GM21723 (cell line): ENCODE measurements around the gene ARFGAP1.

Source experiments
- ATAC-seq: cut with Tn5 transposase; IDR thresholded peaks from one replicate; pipeline ENCODE4 v1.9.1; 2021; ENCODE audit warnings: mild to moderate bottlenecking, moderate library complexity; ENCODE audit not compliant: unreplicated experiment

Gene ARFGAP1

DNA sequence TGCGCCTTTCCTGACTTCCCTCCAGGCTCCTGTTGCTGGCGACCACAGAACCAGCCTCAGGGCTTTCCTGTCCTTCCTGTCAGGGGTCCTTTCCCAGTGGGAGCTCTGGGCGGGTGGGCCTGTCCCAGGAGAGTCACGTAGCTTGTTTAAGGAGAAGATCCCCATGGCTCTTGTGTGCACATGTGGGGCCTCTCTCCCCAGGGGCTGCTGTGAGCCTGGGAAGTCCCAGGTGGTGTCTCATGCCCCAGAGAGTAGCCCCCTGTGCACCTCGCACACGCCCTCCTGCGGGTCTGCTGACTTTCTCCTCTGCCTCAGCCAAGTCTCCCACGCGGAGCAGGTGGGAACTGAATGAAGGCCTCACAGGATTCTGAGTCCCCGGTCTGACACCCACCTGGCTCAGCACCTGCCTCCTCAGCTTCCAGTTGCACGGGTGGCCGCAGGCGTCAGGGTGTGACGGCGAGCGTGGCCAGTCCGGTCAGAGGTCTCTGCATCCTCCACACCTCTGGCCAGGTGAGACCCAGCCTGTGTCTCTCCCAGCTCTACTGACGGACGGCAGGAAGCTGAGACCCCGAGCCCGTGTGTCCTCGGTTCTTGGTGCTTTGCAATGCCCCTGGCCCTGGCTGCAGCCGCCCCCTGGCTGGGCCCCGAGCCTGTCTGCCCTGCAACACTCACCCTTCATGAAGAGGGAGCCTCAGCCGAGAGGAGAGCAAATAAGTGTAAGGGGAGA is 12.7 kb upstream of the ARFGAP1 start:
- no peak for ATAC-seq

DNA sequence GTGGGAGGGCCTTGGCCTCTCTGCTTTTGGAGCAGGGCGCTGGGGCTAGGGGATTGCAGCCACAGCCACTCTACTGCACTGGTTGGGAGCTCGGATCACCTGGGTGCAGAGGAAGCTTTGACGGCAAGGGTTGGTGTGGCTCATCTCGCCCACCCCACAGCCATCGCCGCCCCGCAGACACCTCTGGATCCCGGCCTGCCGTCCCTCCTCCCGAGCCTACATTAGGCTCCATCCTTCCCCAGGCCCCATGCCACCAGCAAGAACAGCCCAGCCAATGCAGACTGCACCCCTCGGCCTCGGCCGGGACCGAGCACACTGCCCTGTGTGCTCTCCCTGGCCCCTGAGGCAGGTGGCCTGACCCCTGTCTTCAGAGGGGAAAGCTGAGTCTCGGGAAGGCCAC is 12.1 kb upstream of the ARFGAP1 start:
- no peak for ATAC-seq

DNA sequence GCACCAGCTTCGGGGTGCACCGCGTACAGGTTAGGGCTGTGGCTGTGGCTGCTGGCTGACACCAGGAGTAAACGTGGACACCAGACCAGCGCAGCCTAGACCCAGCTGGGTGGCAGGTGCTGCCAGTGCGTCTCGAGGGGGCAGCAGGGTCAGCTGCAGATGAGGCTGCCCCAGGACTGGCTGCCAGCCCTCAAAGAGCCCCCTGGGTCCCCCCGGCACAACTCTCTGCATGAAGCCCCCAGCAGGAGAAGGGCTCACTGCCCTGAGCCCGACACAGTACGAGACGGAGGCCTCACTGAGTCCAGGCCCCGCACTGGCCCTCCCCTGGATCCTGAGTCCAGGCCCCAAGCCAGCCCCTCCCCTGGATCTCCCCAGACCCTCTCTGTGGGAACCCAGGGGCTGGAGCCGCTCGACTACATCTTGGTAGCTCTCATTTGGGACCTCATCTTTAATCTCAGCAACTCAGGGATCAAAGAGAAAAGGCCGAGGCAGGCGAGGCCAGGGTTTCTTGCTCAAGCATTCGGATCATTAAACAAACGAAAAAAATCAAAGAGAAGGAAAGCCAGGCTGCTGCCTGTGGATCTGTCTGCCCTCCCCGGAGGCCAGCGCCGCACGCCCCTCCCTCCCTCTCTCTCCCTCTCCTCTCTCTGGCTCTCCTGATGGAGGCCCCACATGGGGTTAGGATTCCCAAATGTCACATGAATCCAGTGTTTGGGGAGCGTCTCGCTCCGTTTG is 11.4 kb upstream of the ARFGAP1 start:
- ATAC-seq: no peak

DNA sequence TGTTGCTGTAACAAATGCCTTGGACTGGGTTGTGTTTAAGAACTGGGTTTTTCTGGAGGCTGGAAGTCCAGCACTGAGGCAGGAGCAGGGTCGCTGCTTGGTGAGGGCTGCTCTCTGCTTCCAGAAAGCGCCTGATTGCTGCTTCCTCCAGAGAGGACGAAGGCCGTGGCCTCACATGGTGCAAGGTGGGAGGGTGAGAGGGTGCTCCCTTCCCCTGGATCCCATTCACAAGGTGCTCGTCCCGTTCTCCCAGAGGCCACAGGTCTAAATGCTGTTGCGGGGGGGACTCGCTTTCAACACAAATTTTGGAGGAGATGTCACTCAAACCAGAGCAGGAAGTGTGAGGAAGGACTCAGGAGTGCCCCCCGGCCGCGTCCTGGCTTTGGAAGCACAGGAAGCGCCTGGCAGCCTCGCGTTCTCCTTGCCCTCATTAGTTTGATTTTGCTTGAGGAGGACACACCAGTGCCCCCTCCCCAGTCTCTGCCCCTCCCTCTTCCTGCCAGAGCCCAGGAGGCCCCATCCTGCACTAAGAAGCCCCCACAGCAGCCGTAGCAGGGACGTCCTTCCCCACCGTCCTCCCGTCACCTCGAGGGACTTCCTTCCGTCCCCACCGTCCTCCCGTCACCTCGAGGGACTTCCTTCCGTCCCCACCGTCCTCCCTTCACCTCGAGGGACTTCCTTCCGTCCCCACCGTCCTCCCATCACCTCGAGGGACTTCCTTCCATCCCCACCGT is 10.7 kb upstream of the ARFGAP1 start:
- no peak for ATAC-seq

DNA sequence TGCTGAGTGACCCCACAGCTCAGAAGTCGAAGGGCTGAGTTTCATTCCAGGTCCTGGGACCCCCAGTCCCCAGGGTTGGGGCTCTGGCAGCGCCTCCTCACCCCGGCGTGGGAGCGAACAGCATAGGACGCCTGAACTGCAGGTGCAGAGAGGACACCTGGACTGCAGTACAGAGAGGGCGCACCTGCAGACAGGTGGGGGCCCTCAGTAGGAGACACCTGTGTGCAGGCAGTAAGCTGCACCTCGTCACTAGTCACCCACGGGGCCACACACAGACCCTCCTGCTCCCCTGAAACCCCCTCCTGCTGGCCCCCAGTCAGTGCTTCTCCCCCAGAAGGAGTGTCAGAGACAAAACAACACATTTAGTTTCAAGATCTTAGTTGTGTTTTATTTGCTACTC is 9.8 kb upstream of the ARFGAP1 start:
- no peak for ATAC-seq

DNA sequence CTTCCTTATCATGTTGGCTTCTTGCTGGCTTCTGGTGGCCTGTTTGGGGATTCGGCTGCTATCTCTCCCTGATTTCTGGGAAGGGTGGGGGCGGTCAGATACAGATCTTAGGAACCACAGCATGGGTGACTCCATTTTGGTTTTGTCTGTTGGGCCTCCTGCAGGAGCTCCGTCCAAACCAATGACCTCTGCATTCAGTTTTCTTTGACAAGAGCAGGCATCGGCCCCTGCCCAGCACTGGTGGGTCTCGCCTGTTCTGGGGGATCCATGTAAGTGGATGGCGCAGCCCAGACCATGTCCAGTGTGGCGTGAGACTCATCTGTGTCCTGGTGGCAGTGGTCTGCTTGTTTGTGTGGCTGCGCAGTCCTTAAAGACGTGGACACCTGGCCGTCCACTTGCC is 8.6 kb upstream of the ARFGAP1 start:
- no peak for ATAC-seq

- no peak for ATAC-seq
Measured at GRCh38 chr20:63264519-63264918, 8.1 kb upstream of the ARFGAP1 start.

DNA sequence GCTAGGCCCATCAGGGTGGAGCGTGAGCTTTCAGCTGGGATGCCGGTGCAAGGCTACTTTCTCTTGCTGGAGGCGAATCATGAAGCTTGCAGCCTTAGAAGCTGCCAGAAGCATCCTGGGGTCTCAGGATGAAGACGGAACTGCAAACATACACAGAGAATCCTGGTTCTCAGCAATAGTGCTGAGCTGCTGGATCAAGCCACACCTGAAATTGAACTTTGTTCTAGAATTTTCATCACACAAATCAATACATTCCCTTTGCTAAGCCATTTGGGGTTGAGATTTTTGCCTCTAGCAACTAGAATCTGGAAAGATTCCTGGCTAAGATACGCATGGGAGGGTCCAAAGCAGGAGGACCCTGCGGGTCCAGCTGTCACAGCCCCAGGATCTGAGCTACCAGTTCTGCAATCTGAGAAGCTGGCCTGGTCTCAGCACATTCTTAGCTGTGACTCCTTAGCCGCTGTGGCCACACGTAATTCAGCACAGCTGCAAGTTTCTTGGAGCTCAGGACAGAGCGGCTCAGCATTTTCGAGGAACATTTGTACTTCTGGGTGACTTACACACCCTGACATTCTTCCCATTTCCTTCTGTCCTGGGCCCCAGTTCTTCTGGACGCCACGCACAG is 6.6 kb upstream of the ARFGAP1 start:
- ATAC-seq: no peak

DNA sequence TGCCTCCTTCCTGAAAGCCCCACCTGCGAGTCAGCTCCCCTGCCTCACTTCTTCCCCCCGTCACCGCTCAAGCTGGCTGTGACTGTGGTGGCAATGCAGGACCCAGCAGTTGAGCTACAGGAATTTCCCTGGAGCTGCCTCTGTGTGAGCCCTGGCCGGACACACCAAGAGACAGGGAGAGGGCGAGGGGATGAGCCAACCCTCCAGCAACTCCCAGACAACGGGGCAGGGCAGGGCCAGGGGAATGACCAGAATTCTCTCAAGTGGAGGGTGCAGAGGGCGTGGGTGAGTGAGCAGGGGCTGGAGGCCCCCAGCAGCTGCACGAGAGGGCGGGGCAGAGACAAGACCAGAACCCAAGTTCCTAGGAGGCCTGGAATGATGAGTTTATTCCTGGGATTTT is 4.9 kb upstream of the ARFGAP1 start:
- ATAC-seq: no peak

DNA sequence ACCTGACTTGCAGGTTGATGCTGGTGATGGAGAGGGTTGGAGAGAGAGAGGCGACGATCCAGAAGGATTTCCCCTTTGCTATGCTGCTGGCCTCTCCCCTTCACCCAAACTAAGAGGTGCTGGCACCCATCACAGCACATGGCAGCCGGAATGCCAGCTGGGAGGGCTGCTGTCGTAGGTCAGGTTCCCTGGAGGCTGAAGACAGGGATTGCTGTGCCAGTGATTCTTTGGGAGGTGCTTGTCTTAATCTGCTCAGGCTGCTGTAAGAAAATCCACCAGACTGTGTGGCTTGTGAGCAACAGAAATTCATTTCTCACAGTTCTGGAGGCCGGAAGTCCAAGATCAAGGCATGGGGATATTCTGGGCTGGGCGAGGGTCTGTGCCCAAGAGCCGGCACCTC is 4.4 kb upstream of the ARFGAP1 start:
- no peak for ATAC-seq

DNA sequence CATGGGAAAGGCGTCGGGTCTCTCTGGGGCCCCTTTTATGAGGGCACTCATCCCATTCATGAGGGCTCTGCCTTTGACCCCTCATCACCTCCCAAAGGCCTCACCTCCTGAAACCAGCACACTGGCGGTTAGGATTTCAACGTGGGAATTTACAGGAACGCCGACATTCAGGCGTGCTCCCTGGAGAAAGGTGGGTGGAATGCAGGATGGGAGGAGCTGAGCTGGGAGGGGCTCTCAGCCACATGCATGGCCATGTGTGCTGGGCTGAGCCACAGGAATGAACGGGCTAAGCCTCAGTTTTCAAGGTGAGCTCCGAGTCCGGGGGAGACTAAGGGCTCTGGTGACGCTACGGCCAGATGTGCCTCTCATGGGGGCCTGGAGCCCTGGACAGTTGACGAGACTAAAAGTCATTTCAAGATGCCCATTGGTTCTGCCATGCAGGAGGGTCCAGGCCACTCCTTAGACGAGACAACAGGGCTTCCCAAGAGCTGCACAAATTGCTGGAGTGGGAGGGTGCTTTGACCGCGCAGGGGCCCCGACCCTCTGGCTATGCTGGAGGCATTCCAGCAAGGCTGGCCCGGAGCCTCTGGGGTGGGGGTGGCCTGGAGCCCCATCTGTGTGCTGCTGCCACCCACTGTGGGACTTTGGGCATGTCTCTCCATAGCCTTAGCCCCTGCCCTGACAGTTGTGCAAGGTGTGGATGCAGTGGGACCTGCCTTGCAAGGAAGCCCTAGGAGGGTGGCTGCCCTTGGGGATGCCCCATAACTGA is 3.8 kb upstream of the ARFGAP1 start:
- no peak for ATAC-seq

GRCh38 chr20:63269724-63270123 is 2.9 kb upstream of the ARFGAP1 start:
- no peak for ATAC-seq

GRCh38 chr20:63270606-63271325 is 1.8 kb upstream of the ARFGAP1 start:
- no peak for ATAC-seq

DNA sequence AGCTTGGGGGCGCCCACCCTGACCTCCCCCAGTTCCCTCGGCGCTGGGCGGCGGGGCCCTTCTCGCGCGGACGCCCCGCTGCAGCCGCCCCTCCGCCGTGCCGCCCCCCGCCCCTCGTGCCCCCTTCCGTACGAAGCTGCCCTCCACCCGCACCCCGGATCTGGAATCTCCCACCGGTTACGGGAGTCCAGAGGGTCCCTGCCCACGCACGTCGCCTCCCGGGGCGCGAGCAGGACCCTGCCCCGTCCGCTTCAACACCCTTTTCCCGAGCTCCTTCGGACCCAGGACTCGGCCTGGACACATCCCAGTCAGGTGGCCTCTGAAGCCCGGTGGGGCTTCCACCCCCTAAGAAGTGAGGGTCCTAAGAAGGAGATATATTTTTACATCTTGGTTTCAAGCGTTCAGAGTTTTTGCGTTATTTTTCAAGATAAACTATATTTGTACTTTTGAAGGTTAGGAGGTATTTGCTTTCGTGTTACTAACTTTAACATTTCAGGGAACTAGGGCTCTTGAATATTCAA is 506 bp downstream of the ARFGAP1 start:
- ATAC-seq: no peak

DNA sequence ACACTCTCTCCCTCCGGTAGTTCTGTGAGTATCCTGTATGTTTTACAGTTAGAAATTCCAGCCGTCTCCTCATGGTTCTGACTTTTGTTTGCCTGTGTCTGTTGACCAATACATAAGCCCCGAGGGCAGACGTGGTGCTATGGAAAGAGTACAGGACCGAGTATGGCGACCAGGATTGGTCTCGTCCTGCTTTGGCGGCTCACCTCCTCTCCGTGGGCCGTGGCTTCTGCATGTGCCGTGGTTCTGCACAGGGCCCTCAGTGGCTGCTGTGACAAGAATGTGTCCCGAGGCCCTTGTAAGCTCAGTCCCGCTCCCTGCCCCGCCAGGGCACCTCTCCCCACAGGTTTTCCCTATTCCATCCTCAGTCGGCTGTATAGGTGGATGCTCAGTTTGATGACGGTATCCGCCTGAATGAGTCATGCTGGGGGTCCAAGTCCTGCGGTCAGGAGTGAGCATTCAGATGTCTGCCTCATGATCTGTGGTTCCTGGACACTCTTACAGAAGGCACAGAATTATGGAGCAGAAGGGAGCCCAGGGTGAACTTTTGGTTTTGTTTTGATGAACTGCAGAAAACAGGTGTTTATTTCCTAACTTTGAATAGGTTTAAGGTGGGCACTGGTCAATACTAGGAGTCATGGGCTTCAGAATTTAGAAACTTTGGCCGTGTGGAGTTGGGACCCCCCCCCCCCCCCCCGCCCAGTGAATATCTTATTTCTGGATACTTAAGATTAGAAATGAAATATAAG is 1.2 kb downstream of the ARFGAP1 start:
- ATAC-seq: no peak

GRCh38 chr20:63274381-63275228 is 2.0 kb downstream of the ARFGAP1 start:
- ATAC-seq: no peak

- no peak for ATAC-seq
Measured at GRCh38 chr20:63275825-63276224, 3.2 kb downstream of the ARFGAP1 start.

DNA sequence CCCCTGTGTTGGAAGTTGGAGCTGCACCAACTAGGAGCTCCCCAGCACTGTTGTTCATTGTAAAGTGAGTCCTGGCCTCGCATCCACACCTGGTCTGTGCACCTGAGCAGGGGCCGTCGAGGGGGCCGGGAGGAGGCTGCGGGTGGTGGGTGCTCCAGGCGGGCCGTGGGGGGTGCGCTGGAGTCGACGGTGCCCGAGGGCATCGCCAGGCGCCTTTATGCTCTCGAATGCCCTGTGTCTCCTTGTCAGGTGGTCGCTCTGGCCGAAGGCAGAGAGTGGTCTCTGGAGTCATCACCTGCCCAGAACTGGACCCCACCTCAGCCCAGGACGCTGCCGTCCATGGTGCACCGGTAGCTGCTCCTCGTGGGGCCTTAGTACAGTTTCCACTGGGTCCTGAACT is 4.3 kb downstream of the ARFGAP1 start:
- no peak for ATAC-seq
